ENCODE data around the gene ARFIP1. TPM values are rescaled to one million over a fixed set of nuclear protein-coding genes. Genes with fewer than 3 reads are reported as not detected.
"Not testable (repeated sequence)": the region's sequence is repeated elsewhere in the genome, so short reads cannot be mapped to it uniquely, and the experiment has no call there.

ARFIP1 gene
- total RNA-seq, 1 donor from 2014 or later: 32.5 TPM

DNA sequence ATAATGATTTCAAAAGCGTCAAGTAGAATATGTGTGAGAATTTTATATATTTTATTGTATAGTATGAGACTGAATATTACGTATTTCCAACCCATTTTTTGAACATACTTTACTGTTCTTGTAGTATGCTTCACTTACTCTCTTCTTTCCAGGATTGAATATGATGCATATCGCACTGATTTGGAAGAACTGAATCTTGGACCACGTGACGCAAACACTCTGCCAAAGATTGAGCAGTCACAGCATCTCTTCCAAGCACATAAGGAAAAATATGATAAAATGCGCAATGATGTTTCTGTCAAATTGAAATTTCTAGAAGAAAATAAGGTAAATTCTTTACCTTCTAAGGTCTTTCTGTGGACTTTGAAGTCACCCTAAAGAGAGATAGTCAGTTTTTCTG is 108.2 kb downstream of the ARFIP1 start:
- Mint-ChIP-seq H3K27me3 (no peaks in the 10 kb centered on the region), H3K27ac (no peak overlapping the region), H3K36me3 (peaks cover 45% of the 10 kb centered on the region), H3K9me3 (no peaks in the 10 kb centered on the region), H3K4me1 (ENCODE audit: unreplicated experiment) (no peaks in the 10 kb centered on the region), H3K4me3 (no peak overlapping the region)
- DNase-seq (ENCODE audit: extremely low spot score, unreplicated experiment): no peak
- TF ChIP-seq, protein P1, sequence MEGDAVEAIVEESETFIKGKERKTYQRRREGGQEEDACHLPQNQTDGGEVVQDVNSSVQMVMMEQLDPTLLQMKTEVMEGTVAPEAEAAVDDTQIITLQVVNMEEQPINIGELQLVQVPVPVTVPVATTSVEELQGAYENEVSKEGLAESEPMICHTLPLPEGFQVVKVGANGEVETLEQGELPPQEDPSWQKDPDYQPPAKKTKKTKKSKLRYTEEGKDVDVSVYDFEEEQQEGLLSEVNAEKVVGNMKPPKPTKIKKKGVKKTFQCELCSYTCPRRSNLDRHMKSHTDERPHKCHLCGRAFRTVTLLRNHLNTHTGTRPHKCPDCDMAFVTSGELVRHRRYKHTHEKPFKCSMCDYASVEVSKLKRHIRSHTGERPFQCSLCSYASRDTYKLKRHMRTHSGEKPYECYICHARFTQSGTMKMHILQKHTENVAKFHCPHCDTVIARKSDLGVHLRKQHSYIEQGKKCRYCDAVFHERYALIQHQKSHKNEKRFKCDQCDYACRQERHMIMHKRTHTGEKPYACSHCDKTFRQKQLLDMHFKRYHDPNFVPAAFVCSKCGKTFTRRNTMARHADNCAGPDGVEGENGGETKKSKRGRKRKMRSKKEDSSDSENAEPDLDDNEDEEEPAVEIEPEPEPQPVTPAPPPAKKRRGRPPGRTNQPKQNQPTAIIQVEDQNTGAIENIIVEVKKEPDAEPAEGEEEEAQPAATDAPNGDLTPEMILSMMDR (conservative IDR thresholded peaks at IDR 0.05): no peak

DNA sequence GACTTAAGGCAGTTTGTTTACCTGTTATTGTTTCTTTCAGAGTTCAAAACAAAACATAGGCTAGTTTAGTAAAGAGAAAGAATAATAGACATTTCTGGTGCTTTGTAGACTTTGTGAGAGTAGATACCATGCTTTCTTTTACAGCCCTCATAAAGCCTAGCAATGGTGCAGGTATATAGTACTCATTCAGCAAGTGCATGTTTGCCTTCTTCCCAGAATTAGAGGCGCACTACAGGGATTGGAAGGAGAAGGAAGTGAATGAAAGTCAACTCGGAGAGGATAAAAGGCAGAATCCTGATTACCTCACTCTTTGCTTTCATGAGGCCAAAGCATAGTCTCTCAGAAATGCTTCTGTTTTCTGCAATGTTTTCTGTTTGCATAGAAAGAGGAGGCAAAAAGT is 113.2 kb downstream of the ARFIP1 start:
- peak overlapping the region; percentile 48 for H3K27ac Mint-ChIP-seq
- H3K36me3 Mint-ChIP-seq: peaks cover 48% of the 10 kb centered on the region
- H3K27me3 Mint-ChIP-seq: no peaks in the 10 kb centered on the region
- H3K4me1 Mint-ChIP-seq (ENCODE audit: unreplicated experiment): no peaks in the 10 kb centered on the region
- no peaks in the 10 kb centered on the region for H3K9me3 Mint-ChIP-seq
- DNase-seq (ENCODE audit: extremely low spot score, unreplicated experiment): no peak
- TF ChIP-seq, protein P1 (conservative IDR thresholded peaks at IDR 0.05): no peak
- H3K4me3 Mint-ChIP-seq: no peak overlapping the region

DNA sequence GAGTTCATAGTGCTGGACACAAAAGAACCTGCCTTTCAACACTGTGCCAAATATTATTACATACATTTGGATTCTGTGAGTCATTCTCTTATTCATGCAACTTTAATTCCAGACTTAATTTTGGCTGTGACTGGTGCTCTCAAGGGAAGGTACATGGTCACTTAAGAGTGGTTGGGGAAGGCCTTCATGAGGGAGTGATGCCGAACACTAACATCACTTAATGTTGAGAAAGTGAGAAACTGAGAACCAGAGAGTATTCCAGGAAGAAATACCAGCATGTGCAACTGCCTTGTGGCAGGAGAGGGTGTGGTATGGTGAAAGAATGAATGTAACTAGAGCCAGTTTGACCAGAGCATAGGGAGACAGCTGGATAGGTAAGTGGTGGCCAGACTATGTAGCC is 114.9 kb downstream of the ARFIP1 start:
- TF ChIP-seq, protein P1 (conservative IDR thresholded peaks at IDR 0.05): no peak
- Mint-ChIP-seq H3K36me3 (peaks cover 51% of the 10 kb centered on the region), H3K27ac (peak overlapping the region; percentile 83), H3K4me3 (peak overlapping the region; percentile 44), H3K27me3 (no peaks in the 10 kb centered on the region), H3K4me1 (ENCODE audit: unreplicated experiment) (no peaks in the 10 kb centered on the region), H3K9me3 (no peaks in the 10 kb centered on the region)
- DNase-seq (ENCODE audit: extremely low spot score, unreplicated experiment): no peak

DNA sequence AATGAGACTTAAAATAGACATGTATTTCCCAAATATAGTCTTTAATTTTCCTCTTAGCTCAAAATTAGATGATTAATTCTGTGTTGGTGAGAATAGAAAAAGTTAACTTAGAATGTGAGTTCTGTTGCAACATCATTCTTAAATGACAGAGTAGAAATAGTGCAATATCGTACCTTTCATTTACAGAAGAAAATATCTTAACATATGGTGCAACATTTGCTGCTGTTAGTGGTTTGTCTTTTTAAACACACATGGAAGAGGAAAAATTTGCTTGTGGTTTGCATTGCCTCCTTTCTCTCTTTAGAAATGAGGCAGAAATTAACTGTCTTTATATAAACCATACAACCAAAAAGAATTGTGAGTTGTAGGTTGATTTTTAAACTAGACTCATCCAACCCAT is 117.1 kb downstream of the ARFIP1 start:
- H3K4me3 Mint-ChIP-seq: no peak overlapping the region
- TF ChIP-seq, protein P1 (conservative IDR thresholded peaks at IDR 0.05): no peak
- no peaks in the 10 kb centered on the region for H3K27me3 Mint-ChIP-seq
- H3K27ac Mint-ChIP-seq: no peak overlapping the region
- no peaks in the 10 kb centered on the region for H3K9me3 Mint-ChIP-seq
- no peaks in the 10 kb centered on the region for H3K4me1 Mint-ChIP-seq (ENCODE audit: unreplicated experiment)
- H3K36me3 Mint-ChIP-seq: peaks cover 42% of the 10 kb centered on the region
- no peak for DNase-seq (ENCODE audit: extremely low spot score, unreplicated experiment)

DNA sequence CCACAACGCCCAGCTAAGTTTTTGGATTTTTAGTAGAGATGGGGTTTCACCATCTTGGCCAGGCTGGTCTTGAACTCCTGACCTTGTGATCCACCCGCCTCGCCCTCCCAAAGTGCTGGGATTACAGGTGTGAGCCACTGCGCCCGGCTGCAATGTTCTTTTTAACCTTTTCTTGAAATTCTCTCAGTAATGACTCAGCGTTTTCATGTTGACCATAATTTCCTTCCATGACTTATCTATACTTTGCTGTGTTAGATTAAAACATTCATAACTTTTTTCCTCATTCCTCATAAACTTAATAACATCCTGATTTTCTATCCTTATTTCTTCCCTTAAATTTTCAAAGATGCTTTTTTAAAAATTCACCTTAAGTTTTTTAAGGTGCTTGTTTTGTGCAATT is 118.4 kb downstream of the ARFIP1 start:
- H3K27me3 Mint-ChIP-seq; DNase-seq (ENCODE audit: extremely low spot score, unreplicated experiment); H3K9me3 Mint-ChIP-seq; H3K27ac Mint-ChIP-seq; H3K4me3 Mint-ChIP-seq; H3K4me1 Mint-ChIP-seq (ENCODE audit: unreplicated experiment): not testable (repeated sequence)
- H3K36me3 Mint-ChIP-seq: peaks cover 31% of the 10 kb centered on the region

DNA sequence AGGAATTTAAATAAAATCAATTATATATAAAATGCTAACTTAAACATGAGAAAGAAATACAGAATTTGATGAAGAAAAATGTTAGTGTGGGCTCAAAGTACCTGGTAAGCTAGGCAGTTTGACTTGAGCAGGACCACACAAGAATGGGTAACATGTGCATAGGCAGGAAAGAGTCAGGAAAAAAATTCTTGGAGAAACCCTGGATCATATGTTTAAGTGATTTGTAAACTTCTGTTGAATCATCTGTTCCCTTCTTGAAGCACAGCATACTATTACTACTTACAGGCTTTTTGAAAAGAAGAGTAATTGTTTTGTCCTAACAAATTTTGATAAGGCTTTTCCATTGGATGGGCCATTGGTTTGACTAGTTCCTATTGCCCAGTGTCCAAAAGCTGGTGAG is 118.9 kb downstream of the ARFIP1 start:
- TF ChIP-seq, protein P1 (conservative IDR thresholded peaks at IDR 0.05): no peak
- H3K9me3 Mint-ChIP-seq: no peaks in the 10 kb centered on the region

More for the DNA sequence above, 118.9 kb downstream of the ARFIP1 start:
- H3K4me1 Mint-ChIP-seq (ENCODE audit: unreplicated experiment): no peaks in the 10 kb centered on the region
- peaks cover 31% of the 10 kb centered on the region for H3K36me3 Mint-ChIP-seq
- no peak overlapping the region for H3K27ac Mint-ChIP-seq
- no peak overlapping the region for H3K4me3 Mint-ChIP-seq
- DNase-seq (ENCODE audit: extremely low spot score, unreplicated experiment): no peak
- no peaks in the 10 kb centered on the region for H3K27me3 Mint-ChIP-seq

All from type B pancreatic cell (in vitro differentiated cells).